ENCODE measurements around the gene MUC5B.

MUC5B gene

DNA sequence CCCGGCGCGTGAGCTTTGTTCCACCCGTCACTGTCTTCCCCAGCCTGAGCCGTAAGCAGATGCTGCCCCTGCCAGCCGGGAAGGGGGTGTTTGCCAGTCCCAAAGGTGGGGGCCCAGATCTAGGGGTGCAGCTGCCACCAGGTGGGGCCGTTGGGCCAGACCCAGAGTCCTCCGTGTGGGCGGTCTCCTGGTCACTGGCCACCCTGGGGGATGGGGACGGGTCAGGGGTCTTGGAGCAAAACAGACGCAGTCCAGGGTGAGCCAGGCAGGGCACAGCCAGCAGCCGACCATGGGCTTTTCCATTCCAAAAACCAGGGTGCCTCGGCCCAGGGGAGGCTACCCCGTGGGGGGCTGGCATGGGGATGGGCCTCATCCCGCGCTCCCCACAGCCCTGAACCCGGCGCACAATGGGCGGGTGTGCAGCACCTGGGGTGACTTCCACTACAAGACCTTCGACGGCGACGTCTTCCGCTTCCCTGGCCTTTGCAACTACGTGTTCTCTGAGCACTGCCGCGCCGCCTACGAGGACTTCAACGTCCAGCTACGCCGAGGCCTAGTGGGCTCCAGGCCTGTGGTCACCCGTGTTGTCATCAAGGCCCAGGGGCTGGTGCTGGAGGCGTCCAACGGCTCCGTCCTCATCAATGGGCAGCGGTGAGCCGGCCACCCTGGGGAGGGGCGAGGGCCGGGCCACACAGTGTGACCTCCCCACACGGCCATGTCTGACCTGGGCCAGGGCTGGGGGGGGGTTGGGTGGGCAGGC, 3.5 kb downstream of the MUC5B start:
- H3K9me3 ChIP-seq (ENCODE audit: control extremely low read depth in 1 of 5, control insufficient read depth in 4 of 5, insufficient read depth in 2 of 5, low read depth in 1 of 5, low read length in 4 of 5), result no peaks in the 10 kb centered on the region
- 80% methylated on average over 39 of the region's 41 CpGs for WGBS (ENCODE audit: insufficient coverage)
- ChIA-PET CTCF (interaction anchor here (1.3 kb wide), 1 partner anchor 288 kb away, joined by 3 read pairs; no protein-coding TSS in a partner anchor), POLR2A (no interaction called here)
- H3K36me3 ChIP-seq (ENCODE audit: control insufficient read depth in 4 of 4, insufficient read depth in 4 of 4, low read length in 3 of 4), result no peaks in the 10 kb centered on the region
- H3K27me3 ChIP-seq (replicated peaks in 2 of 5; ENCODE audit: control insufficient read depth in 4 of 5, insufficient read depth in 5 of 5, low read length in 4 of 5), result peaks cover 0 to 32% (median 0%) of the 10 kb centered on the region in 5 experiments
- no peak for DNase-seq
- H3K27ac ChIP-seq (ENCODE audit: insufficient read depth in 1 of 2, low read depth in 1 of 2, low read length in 2 of 2, poor library complexity in 1 of 2, severe bottlenecking in 2 of 2), result no peak overlapping the region
- H3K4me1 ChIP-seq (ENCODE audit: control extremely low read depth in 1 of 4, control insufficient read depth in 4 of 4, insufficient read depth in 4 of 4, low read length in 3 of 4), result no peaks in the 10 kb centered on the region
- H3K4me3 ChIP-seq (ENCODE audit: control insufficient read depth in 1 of 7, extremely low read depth in 1 of 7, insufficient read depth in 4 of 7, low read depth in 2 of 7, low read length in 6 of 7), result no peak overlapping the region

- WGBS (ENCODE audit: insufficient coverage), result 84% methylated on average over 19 of the region's 23 CpGs
- ChIA-PET POLR2A (no interaction called here), CTCF (no interaction called here)
- DNase-seq, result no peak
- peaks cover 0 to 26% (median 0%) of the 10 kb centered on the region in 5 experiments for H3K27me3 ChIP-seq (replicated peaks in 2 of 5; ENCODE audit: control insufficient read depth in 4 of 5, insufficient read depth in 5 of 5, low read length in 4 of 5)
- H3K36me3 ChIP-seq (ENCODE audit: control insufficient read depth in 4 of 4, insufficient read depth in 4 of 4, low read length in 3 of 4), result no peaks in the 10 kb centered on the region
- no peak overlapping the region for H3K4me3 ChIP-seq (ENCODE audit: control insufficient read depth in 1 of 7, extremely low read depth in 1 of 7, insufficient read depth in 4 of 7, low read depth in 2 of 7, low read length in 6 of 7)
- no peak overlapping the region for H3K27ac ChIP-seq (ENCODE audit: insufficient read depth in 1 of 2, low read depth in 1 of 2, low read length in 2 of 2, poor library complexity in 1 of 2, severe bottlenecking in 2 of 2)
- no peaks in the 10 kb centered on the region for H3K4me1 ChIP-seq (ENCODE audit: control extremely low read depth in 1 of 4, control insufficient read depth in 4 of 4, insufficient read depth in 4 of 4, low read length in 3 of 4)
- no peaks in the 10 kb centered on the region for H3K9me3 ChIP-seq (ENCODE audit: control extremely low read depth in 1 of 5, control insufficient read depth in 4 of 5, insufficient read depth in 2 of 5, low read depth in 1 of 5, low read length in 4 of 5)
These were observed 4.2 kb downstream of the MUC5B start for GRCh38 chr11:1226986-1227550.

GRCh38 chr11:1227551-1228100, 4.8 kb downstream of the MUC5B start:
- no peak for DNase-seq
- no peaks in the 10 kb centered on the region for H3K9me3 ChIP-seq (ENCODE audit: control extremely low read depth in 1 of 5, control insufficient read depth in 4 of 5, insufficient read depth in 2 of 5, low read depth in 1 of 5, low read length in 4 of 5)
- 90% methylated on average over 21 of the region's 23 CpGs for WGBS (ENCODE audit: insufficient coverage)
- H3K4me3 ChIP-seq (ENCODE audit: control insufficient read depth in 1 of 7, extremely low read depth in 1 of 7, insufficient read depth in 4 of 7, low read depth in 2 of 7, low read length in 6 of 7), result no peak overlapping the region
- H3K36me3 ChIP-seq (ENCODE audit: control insufficient read depth in 4 of 4, insufficient read depth in 4 of 4, low read length in 3 of 4), result no peaks in the 10 kb centered on the region
- no peak overlapping the region for H3K27ac ChIP-seq (ENCODE audit: insufficient read depth in 1 of 2, low read depth in 1 of 2, low read length in 2 of 2, poor library complexity in 1 of 2, severe bottlenecking in 2 of 2)
- POLR2A ChIA-PET, result no interaction called here
- CTCF ChIA-PET, result no interaction called here
- H3K4me1 ChIP-seq (ENCODE audit: control extremely low read depth in 1 of 4, control insufficient read depth in 4 of 4, insufficient read depth in 4 of 4, low read length in 3 of 4), result no peaks in the 10 kb centered on the region
- peaks cover 0 to 22% (median 0%) of the 10 kb centered on the region in 5 experiments for H3K27me3 ChIP-seq (replicated peaks in 2 of 5; ENCODE audit: control insufficient read depth in 4 of 5, insufficient read depth in 5 of 5, low read length in 4 of 5)

DNA sequence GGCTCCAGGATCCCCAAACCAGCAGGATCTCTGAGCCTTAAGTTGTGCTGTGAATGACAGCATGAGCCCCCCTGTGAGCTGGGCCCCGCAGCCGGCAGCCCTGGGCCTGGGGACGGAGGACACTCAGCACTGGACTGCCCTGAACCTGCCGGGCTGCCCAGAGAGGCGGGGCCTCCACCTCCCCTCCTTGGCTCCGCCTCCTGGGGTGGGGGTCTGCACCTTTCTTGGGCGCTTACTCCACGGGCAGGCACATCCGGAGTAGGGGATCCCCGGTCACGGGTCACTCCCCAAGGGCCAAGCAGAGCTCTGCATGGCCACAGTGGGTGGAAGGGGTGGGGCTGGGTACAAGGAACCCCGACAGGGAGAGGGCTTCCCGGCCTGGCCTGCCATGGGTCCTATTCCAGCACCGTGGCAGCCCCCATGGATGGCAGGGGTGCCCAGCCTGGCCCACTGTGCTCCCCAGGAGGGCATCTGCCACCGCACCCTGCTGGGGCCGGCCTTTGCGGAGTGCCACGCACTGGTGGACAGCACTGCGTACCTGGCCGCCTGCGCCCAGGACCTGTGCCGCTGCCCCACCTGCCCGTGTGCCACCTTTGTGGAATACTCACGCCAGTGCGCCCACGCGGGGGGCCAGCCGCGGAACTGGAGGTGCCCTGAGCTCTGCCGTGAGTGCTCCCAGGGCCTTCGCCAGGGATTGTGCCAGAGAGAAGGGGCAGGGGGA, 5.4 kb downstream of the MUC5B start:
- CTCF ChIA-PET, result no interaction called here
- no peak overlapping the region for H3K4me3 ChIP-seq (ENCODE audit: control insufficient read depth in 1 of 7, extremely low read depth in 1 of 7, insufficient read depth in 4 of 7, low read depth in 2 of 7, low read length in 6 of 7)
- H3K36me3 ChIP-seq (ENCODE audit: control insufficient read depth in 4 of 4, insufficient read depth in 4 of 4, low read length in 3 of 4), result no peaks in the 10 kb centered on the region
- DNase-seq, result no peak
- WGBS (ENCODE audit: insufficient coverage), result 87% methylated on average over 22 of the region's 31 CpGs
- H3K9me3 ChIP-seq (ENCODE audit: control extremely low read depth in 1 of 5, control insufficient read depth in 4 of 5, insufficient read depth in 2 of 5, low read depth in 1 of 5, low read length in 4 of 5), result no peaks in the 10 kb centered on the region
- POLR2A ChIA-PET, result no interaction called here
- H3K27me3 ChIP-seq (replicated peaks in 2 of 5; ENCODE audit: control insufficient read depth in 4 of 5, insufficient read depth in 5 of 5, low read length in 4 of 5), result peaks cover 0 to 21% (median 0%) of the 10 kb centered on the region in 5 experiments
- H3K4me1 ChIP-seq (ENCODE audit: control extremely low read depth in 1 of 4, control insufficient read depth in 4 of 4, insufficient read depth in 4 of 4, low read length in 3 of 4), result no peaks in the 10 kb centered on the region
- no peak overlapping the region for H3K27ac ChIP-seq (ENCODE audit: insufficient read depth in 1 of 2, low read depth in 1 of 2, low read length in 2 of 2, poor library complexity in 1 of 2, severe bottlenecking in 2 of 2)

DNA sequence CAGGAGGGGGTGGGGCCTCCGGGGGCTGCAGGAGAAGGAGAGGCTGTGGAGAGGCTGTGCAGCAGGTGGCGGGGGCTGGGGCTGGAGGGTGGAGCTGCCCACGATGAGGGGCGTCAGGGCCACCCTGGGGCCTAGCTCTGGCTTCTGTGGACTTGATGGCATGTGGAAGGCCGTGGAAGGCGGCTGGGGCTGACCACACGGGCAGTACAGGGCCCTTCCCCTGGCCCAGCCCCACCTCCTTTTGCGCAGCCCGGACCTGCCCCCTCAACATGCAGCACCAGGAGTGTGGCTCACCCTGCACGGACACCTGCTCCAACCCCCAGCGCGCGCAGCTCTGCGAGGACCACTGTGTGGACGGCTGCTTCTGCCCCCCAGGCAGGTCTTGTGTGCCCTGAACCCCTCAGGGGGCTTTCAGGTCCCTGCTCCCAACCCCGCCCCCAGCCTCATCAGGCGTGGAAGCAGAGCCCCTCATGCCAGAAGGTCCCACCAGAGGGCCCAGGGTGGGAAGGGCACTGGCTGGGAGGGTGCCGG, 6.1 kb downstream of the MUC5B start:
- DNase-seq, result no peak
- Histone ChIP-seq H3K4me1 (ENCODE audit: control extremely low read depth in 1 of 4, control insufficient read depth in 4 of 4, insufficient read depth in 4 of 4, low read length in 3 of 4) (no peaks in the 10 kb centered on the region), H3K27ac (ENCODE audit: insufficient read depth in 1 of 2, low read depth in 1 of 2, low read length in 2 of 2, poor library complexity in 1 of 2, severe bottlenecking in 2 of 2) (no peak overlapping the region), H3K9me3 (ENCODE audit: control extremely low read depth in 1 of 5, control insufficient read depth in 4 of 5, insufficient read depth in 2 of 5, low read depth in 1 of 5, low read length in 4 of 5) (no peaks in the 10 kb centered on the region), H3K4me3 (ENCODE audit: control insufficient read depth in 1 of 7, extremely low read depth in 1 of 7, insufficient read depth in 4 of 7, low read depth in 2 of 7, low read length in 6 of 7) (no peak overlapping the region), H3K36me3 (ENCODE audit: control insufficient read depth in 4 of 4, insufficient read depth in 4 of 4, low read length in 3 of 4) (no peaks in the 10 kb centered on the region), H3K27me3 (replicated peaks in 2 of 5; ENCODE audit: control insufficient read depth in 4 of 5, insufficient read depth in 5 of 5, low read length in 4 of 5) (peaks cover 0 to 16% (median 0%) of the 10 kb centered on the region in 5 experiments)
- ChIA-PET POLR2A (no interaction called here), CTCF (no interaction called here)
- WGBS (ENCODE audit: insufficient coverage), result 88% methylated on average over 15 of the region's 18 CpGs

GRCh38 chr11:1229471-1230120, 6.7 kb downstream of the MUC5B start:
- no peaks in the 10 kb centered on the region for H3K4me1 ChIP-seq (ENCODE audit: control extremely low read depth in 1 of 4, control insufficient read depth in 4 of 4, insufficient read depth in 4 of 4, low read length in 3 of 4)
- H3K4me3 ChIP-seq (ENCODE audit: control insufficient read depth in 1 of 7, extremely low read depth in 1 of 7, insufficient read depth in 4 of 7, low read depth in 2 of 7, low read length in 6 of 7), result no peak overlapping the region
- no peak overlapping the region for H3K27ac ChIP-seq (ENCODE audit: insufficient read depth in 1 of 2, low read depth in 1 of 2, low read length in 2 of 2, poor library complexity in 1 of 2, severe bottlenecking in 2 of 2)
- H3K27me3 ChIP-seq (replicated peaks in 2 of 5; ENCODE audit: control insufficient read depth in 4 of 5, insufficient read depth in 5 of 5, low read length in 4 of 5), result peaks cover 0 to 13% (median 0%) of the 10 kb centered on the region in 5 experiments
- H3K36me3 ChIP-seq (ENCODE audit: control insufficient read depth in 4 of 4, insufficient read depth in 4 of 4, low read length in 3 of 4), result no peaks in the 10 kb centered on the region
- H3K9me3 ChIP-seq (ENCODE audit: control extremely low read depth in 1 of 5, control insufficient read depth in 4 of 5, insufficient read depth in 2 of 5, low read depth in 1 of 5, low read length in 4 of 5), result no peaks in the 10 kb centered on the region
- WGBS (ENCODE audit: insufficient coverage), result 97% methylated on average over 9 of the region's 27 CpGs
- no peak for DNase-seq
- CTCF ChIA-PET, result no interaction called here
- POLR2A ChIA-PET, result no interaction called here
